ENCODE measurements around the gene GDF11.

- TF ChIP-seq POLR2A (IDR thresholded peaks at IDR 0.05) = no peak
- TF ChIP-seq CTCF (IDR thresholded peaks at IDR 0.05) = peak in 2 of 3 donors; percentile 10 to 31
- peak; percentile 92 to 98 (median 97) for TF ChIP-seq POLR2AphosphoS5 (IDR thresholded peaks at IDR 0.05)
Measured at GRCh38 chr12:55715833-55716581, 26.9 kb upstream of the GDF11 start, which contains the start of gene BLOC1S1.
